GM21528 (cell line): ENCODE results near the gene SETD6.
A peak's percentile ranks its signal among the peaks of the same experiment; 100 is the strongest.
"Not testable (repeated sequence)": the region's sequence is repeated elsewhere in the genome, so short reads cannot be mapped to it uniquely, and the experiment has no call there.

Source experiments
- ATAC-seq: cut with Tn5 transposase; IDR thresholded peaks from one replicate; pipeline ENCODE4 v1.9.1; 2021; ENCODE audit warnings: mild to moderate bottlenecking, moderate library complexity; ENCODE audit not compliant: unreplicated experiment, low FRiP score

SETD6 gene, protein sequence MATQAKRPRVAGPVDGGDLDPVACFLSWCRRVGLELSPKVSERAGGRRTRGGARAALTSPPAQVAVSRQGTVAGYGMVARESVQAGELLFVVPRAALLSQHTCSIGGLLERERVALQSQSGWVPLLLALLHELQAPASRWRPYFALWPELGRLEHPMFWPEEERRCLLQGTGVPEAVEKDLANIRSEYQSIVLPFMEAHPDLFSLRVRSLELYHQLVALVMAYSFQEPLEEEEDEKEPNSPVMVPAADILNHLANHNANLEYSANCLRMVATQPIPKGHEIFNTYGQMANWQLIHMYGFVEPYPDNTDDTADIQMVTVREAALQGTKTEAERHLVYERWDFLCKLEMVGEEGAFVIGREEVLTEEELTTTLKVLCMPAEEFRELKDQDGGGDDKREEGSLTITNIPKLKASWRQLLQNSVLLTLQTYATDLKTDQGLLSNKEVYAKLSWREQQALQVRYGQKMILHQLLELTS

DNA sequence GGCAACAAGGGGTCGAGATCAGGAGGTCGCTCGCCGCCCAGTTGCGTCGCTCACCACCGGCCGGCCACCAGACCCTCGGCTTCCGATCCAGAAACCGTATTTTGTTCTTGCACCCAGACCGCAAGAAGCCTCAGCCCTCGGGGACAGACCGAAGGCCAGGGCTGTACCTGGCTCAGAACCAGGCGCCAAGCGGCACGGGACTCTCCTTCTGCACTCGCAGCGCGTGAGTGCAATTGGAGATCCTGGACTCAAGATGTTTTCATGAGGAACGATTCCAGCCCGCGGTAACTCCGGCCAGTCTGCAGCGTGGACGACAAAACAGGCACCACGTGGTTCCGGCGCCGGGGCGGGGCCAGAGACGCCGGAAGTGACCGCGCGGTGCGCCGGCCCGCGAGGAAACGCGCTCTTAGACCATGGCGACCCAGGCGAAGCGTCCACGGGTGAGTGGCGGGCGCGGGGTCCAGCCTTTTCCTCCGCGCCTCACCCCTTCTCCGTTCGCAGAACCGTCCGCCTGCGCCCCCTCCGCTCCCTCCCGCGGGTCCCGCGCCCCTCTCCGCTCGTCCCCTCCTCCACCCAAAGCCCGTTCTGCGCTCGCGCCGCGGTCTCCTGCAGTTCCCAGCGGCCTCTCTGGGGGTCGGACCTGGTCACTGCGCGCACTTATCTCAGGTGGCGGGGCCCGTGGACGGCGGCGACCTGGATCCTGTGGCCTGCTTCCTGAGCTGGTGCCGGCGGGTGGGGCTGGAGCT, at the start of gene SETD6:
Gene SETD6 (plus strand): TSS at position 393 of the 746 bp plus-strand sequence. CDS start 21 bp downstream, at position 414.
- peak; percentile 75 for ATAC-seq

DNA sequence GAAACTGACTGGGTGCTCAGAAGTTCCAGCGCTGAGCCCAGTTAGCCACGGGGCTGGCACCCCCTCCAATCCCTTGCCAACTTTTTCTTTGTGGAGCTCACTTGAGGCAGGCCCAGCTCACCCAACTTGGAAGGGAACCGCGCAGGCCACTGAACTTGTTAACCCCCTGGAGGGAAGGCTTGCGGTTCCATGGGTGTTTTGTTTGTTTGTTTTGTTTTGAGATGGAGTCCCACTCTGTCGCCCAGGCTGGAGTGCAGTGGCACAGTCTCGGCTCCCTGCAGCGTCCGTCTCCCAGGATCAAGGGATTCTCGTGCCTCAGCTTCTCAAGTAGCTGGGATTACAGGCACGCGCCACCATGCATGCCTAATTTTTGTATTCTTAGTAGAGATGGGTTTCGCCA, 49.5 kb upstream of the SETD6 start:
- ATAC-seq, result no peak

- no peak for ATAC-seq
Observed at GRCh38 chr16:58466396-58466795, 48.9 kb upstream of the SETD6 start.

GRCh38 chr16:58467905-58468304, 47.4 kb upstream of the SETD6 start:
- no peak for ATAC-seq

GRCh38 chr16:58471209-58471975, 43.9 kb upstream of the SETD6 start:
- no peak for ATAC-seq

DNA sequence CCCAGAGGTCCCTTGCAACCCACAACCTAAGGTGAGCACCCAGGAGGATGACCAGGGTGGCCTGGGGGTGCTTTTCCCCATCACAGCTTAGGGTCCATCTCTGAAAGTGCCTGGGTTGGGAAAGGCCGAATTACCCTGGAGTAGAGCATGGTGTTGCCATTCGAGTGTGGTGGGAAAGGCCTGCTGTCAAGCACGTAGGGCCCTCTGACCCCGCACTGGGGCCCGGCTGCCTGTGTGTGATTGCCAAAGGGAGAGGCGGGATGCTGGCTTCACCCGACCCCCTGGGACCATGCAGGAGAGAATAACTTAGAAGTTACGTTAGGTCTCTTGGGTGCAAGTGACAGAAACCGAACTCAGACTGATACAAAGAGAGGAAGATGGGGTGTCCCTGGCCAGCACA, 43.1 kb upstream of the SETD6 start:
- ATAC-seq, result no peak

DNA sequence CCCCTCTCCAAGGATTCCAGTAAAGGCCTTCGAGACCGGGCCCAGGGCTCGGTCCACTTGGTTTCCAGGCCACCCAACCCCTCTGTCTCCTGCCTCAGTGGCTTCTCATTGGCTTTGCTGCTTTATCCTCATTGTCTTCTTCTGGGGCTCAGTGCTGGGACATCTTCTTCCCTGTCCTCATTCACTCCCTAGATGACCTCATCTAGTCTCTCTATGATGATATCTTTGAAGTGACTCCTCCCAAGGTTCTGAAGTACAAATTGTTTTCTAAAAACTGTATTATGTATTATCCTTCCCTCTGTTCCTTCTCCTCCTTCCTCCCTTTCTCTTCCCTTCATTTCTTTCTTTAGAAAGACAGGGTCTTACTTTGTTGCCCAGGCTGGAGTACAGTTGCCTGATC, 42.5 kb upstream of the SETD6 start:
- ATAC-seq, result no peak

GRCh38 chr16:58474296-58474695, 41.0 kb upstream of the SETD6 start:
- ATAC-seq, result no peak

DNA sequence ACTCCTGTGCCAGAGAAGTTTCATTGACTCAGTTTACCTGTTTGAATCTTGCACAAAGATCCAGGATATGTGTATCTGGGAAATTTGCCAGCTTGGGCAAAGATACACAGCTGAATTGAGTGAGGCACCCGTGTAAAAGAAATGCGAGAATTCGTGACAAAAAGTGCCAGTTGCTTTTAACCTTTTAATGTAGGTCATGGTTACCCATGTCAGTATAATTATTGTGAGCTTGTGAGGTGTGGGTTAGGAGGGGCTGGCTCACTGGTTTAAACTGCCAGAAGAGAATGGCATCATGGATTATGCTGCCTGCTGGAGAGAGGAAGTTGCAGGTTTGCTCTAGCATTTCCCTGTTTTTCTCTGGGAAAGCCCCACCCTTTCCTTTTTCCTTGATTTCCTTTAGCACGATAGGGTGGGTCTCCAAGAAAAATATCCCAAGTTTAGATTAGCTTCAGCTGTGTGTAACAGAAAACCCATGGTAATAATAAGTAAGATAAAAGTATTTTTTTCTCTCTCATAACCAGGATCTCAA, 40.2 kb upstream of the SETD6 start:
- no peak for ATAC-seq

GRCh38 chr16:58476791-58477190, 38.5 kb upstream of the SETD6 start:
- no peak for ATAC-seq

GRCh38 chr16:58478427-58478826, 36.9 kb upstream of the SETD6 start:
- ATAC-seq, result no peak

DNA sequence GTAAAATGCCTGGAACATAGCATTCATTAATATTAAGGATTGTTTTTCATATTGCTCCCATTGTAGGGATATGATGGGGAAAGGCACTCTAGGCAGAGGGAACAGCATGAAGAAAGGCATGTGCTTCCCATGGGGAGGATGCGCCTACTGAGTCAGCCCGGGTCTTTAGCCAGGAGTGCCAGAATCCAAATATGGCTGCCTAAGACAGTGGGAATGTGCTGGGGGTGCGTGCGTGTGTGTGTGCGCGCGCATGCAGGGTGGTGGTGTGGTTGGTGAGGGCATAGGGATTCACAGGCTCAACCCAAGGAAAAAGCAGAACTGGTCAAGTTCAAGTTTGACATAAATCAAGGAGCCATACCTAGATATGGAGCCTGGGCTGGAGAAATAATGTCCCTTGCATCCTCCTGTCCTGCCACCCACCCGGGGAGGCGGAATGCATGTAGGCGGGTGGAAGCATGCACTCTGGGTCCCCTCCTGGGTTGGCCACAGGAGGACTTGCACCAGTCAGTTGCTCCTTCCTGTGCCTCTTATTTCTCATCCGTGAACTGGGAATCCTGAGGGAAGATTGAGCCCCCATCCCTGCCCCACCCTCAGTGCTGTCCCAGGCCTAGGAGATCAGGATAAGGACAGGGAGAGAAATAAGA, 34.0 kb upstream of the SETD6 start:
- no peak for ATAC-seq

DNA sequence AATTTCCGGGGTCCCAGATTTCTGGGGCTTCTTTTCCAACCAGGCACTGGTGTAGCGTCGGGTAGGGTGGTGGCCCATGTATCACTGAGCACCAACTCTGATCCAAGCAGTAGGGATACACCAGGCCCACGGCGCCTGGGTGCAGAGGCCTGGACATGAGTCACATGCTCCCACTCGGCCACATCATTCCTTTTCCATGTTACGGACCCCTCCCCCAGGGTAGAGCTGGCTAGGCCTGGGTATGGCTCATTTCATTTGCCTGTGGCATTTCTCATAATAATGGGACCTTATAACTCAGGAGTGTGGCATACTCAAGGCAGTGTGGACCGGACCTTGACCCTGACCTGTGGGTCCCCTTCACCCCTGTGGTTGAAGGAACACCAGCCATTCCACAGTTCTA, 33.4 kb upstream of the SETD6 start:
- ATAC-seq, result no peak

DNA sequence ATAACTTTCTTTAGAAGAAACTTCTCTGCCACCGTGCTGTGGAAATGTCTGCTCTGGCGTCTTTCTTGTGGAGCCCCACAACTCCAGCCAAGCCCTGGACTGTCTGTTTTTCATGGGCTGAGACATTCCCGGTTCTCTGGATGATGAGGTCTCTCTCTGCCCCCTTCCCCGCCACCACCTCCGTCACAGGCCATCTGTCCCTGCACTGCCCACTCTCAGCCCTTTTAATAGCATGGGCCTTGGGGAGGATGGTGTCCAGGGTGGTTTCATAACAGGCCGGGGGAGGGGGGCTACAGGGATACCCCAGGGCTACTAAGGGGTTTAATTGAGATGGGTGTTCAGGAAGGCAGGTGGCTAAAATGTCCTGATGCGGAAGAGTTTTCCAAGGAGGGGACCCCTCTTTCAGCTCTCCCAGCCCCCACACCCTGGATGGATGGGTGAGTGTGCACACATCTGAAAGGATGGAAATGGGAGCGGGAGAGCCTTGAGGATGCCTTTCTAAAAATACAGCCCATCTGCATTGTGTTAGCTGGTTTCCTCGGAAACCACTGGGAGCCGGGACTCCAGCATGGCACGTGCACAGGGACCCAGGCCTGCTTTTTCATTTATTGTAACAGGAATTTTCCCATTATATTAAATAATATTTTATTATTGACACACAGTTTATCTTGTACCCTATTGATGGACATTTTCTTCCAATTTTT, 30.0 kb upstream of the SETD6 start:
- ATAC-seq, result no peak

DNA sequence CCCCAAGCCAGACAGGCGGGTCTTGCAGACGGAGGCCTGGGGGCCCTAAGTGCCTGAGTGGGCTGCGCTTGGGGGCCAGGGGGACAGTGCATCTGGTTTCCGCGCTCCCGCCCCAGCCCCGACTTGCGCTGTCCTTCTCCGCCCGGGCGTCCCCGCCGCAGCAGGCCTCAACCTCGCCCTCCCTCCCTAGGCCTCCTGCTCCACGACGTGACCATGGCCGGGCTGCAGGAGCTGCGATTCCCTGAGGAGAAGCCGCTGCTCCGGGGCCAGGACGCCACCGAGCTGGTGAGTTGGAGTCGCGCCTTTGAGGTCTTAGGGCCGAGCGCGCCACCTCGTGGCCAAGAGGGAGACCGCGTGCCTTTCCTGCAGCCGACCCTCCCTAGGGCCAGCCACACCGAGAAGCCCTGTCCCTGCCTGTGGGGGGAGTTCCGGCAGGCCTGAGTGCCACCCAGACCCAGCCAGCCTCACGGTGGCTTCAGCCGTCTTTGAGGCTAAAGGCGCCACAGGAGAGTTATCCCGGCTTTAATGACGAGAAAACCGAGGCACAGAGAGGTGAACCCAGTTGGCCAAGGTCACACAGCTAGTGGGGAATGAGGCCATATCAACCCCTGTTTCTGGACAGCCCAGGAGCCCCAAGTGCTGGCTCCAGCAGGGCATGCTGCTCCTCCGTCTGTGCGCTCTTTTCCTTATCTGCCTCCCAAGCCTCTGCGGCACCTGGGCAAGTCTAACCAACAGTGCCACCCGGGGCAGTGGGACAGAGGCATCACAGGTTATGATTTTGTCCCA, 27.6 kb upstream of the SETD6 start:
- peak; percentile 75 for ATAC-seq

DNA sequence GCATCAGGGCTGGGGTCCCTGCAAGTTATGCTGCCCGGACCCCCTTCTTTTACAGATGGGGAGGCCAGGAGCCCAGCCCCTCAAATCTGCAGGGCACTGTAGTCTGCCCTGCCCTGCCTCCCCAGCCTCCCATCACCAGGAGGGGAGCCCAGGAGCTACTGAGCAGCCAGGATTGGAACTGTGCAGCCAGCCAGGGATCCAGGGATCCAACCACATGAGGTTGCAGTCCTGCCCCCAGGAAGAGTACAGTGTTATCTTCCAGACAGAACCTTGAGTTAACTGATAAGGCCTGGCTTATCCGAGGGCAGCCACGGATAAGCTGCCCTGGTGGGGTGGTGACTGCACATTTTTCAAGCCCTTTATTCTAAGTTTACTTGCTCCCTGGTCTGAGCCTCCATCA, 26.8 kb upstream of the SETD6 start:
- ATAC-seq, result no peak

GRCh38 chr16:58490065-58490464, 25.3 kb upstream of the SETD6 start:
- no peak for ATAC-seq

DNA sequence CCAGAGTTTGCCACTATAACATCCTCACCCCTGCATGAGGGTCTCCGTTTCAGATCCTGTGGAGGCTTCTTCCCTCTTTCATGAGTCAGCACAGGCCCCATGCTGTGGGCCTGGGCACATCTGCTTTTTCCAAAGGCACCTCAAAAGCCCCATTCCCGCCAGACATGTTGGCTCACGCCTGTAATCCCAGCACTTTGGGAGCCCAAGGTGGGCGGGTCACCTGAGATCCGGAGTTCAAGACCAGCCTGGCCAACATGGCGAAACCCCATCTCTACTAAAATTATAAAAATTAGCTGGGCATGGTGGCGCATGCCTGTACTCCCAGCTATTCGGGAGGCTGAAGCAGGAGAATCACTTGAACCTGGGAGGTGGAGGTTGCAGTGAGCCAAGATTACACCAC, 24.8 kb upstream of the SETD6 start:
- ATAC-seq, result not testable (repeated sequence)

GRCh38 chr16:58492066-58492465, 23.3 kb upstream of the SETD6 start:
- no peak for ATAC-seq
